MCF 10A (cell line): Measurements from ENCODE around the gene MBD1. TPM values are rescaled to one million over a fixed set of nuclear protein-coding genes. Genes with fewer than 3 reads are reported as not detected.
A peak's percentile ranks its signal among the peaks of the same experiment; 100 is the strongest.
"Not testable (repeated sequence)": the region's sequence is repeated elsewhere in the genome, so short reads cannot be mapped to it uniquely, and the experiment has no call there.

Experiments
- BruUV-seq: library from RNA; stranded (reverse); fragments of 400-500 nt; replicated peaks from 2 replicates; lab custom pipeline; 2021; lab: Mats Ljungman, UMichigan
- CTCF ChIA-PET: fragments of 300-600 bp; sonication (Branson Sonifier 250); formaldehyde crosslinking; extraction: SDS; loops from one replicate; lab custom pipeline; 2021; ENCODE audit warnings: antibody characterized with exemption, inconsistent platforms; lab: Yijun Ruan, JAX
- POLR2A ChIA-PET: fragments of 300-600, 350-650 bp; sonication (Branson Sonifier 250); formaldehyde crosslinking; extraction: SDS; loops from one replicate; lab custom pipeline; 2020; ENCODE audit warnings: antibody characterized with exemption, inconsistent platforms; lab: Yijun Ruan, JAX
- DNase-seq: peaks from one replicate; pipeline ENCODE4 v3.0.0-alpha.2; 2018; ENCODE audit not compliant: unreplicated experiment
- H3K27ac Mint-ChIP-seq: one replicate; pipeline ENCODE4 v1.8.0; 2022; ENCODE audit warnings: mild to moderate bottlenecking, low read depth, mixed read lengths; ENCODE audit not compliant: unreplicated experiment
- H3K27me3 Mint-ChIP-seq: one replicate; pipeline ENCODE4 v1.8.0; 2022; ENCODE audit warnings: mixed read lengths; ENCODE audit not compliant: insufficient read depth, unreplicated experiment
- H3K36me3 Mint-ChIP-seq: one replicate; pipeline ENCODE4 v1.8.0; 2022; ENCODE audit warnings: mild to moderate bottlenecking, moderate library complexity, mixed read lengths; ENCODE audit not compliant: insufficient read depth, unreplicated experiment
- H3K4me1 Mint-ChIP-seq: one replicate; pipeline ENCODE4 v1.8.0; 2022; ENCODE audit warnings: mixed read lengths; ENCODE audit not compliant: insufficient read depth, unreplicated experiment
- H3K4me3 Mint-ChIP-seq: one replicate; pipeline ENCODE4 v1.8.0; 2022; ENCODE audit warnings: mild to moderate bottlenecking, moderate library complexity, mixed read lengths; ENCODE audit not compliant: unreplicated experiment
- H3K9me3 Mint-ChIP-seq: one replicate; pipeline ENCODE4 v1.8.0; 2022; ENCODE audit warnings: mixed read lengths; ENCODE audit not compliant: unreplicated experiment
- intact Hi-C: fragments of 100-400 bp; cut with micrococcal nuclease; formaldehyde crosslinking; loops from 2 replicates; pipeline ENCODE4 v1.14.1; 2022
- total RNA-seq: library from RNA; stranded (reverse); gene quantifications from 2 replicates; pipeline ENCODE4 v1.2.3, GENCODE V29; 2022
- TF ChIP-seq, protein P1 (sequence below): fragments of 200-600 bp; IDR thresholded peaks from one replicate; pipeline ENCODE4 v1.8.0; 2022; ENCODE audit warnings: antibody characterized with exemption, mild to moderate bottlenecking; ENCODE audit not compliant: unreplicated experiment

Gene MBD1
- total RNA-seq, 1 experiment from 2014 or later: 203 TPM

DNA sequence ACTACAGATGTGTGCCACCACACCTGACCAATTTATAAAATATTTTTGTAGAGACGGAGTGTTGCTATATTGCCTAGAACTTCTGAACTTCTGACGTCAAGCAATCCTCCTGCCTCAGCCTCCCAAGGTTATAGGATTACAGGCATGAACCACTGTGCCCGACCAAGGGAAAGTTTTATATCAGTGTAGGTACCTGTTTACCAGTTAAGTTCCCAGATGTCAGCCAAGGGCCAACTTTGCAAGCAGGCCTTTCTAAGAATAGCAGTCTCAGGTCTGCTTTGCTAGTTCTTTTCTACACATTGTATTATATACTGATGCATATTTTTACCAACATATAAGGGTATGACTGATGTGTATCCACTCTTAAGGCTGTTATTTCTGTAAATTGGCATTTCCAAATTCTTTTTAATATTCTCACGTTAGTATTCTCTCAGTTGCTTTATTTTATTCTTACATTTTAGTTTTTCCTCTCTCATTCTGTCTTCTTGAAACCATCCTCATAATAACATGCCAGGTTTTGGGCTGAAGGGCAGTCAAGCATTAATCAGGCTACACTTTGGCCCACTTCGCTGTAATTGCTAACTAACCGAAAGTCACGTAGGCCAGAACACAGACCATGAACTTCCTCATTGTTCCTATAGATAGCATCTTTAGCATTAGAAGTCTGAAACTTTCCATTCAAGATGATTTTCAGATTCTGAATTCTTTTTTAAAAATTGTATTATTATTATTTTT, 31.1 kb upstream of the MBD1 start:
- no peak for DNase-seq
- no TSS peak for BruUV-seq
- H3K27ac Mint-ChIP-seq: no peak overlapping the region
- no peaks in the 10 kb centered on the region for H3K36me3 Mint-ChIP-seq
- H3K27me3 Mint-ChIP-seq: no peaks in the 10 kb centered on the region
- H3K9me3 Mint-ChIP-seq: no peaks in the 10 kb centered on the region
- ChIA-PET POLR2A (interaction anchor here (0.8 kb wide), 1 partner anchor 23 kb away, joined by 3 read pairs; no protein-coding TSS in a partner anchor), CTCF (no interaction called here)
- intact Hi-C loops: no loop called here
- H3K4me3 Mint-ChIP-seq: no peak overlapping the region
- peaks cover 12% of the 10 kb centered on the region for H3K4me1 Mint-ChIP-seq
- TF ChIP-seq, protein P1, sequence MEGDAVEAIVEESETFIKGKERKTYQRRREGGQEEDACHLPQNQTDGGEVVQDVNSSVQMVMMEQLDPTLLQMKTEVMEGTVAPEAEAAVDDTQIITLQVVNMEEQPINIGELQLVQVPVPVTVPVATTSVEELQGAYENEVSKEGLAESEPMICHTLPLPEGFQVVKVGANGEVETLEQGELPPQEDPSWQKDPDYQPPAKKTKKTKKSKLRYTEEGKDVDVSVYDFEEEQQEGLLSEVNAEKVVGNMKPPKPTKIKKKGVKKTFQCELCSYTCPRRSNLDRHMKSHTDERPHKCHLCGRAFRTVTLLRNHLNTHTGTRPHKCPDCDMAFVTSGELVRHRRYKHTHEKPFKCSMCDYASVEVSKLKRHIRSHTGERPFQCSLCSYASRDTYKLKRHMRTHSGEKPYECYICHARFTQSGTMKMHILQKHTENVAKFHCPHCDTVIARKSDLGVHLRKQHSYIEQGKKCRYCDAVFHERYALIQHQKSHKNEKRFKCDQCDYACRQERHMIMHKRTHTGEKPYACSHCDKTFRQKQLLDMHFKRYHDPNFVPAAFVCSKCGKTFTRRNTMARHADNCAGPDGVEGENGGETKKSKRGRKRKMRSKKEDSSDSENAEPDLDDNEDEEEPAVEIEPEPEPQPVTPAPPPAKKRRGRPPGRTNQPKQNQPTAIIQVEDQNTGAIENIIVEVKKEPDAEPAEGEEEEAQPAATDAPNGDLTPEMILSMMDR: no peak

DNA sequence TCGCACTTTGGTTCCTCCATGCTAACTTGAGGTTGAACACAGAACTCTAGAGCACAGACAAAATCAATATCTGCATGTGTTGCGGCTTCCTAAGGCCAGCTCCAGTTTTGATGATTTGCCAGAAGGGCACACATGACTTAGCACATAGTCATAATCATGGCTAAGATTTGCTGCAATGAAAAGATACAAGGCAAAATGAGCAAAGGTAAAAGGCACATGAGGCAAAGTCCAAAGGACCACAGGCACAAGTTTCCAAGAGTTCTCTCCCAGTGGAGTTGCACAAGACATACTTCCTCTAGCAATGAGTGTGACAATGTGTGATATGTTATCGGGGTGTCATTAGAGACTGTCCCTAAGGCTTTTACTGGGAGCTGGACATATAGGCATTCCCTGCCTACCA, 30.3 kb upstream of the MBD1 start:
- Mint-ChIP-seq H3K27ac (no peak overlapping the region), H3K4me1 (peaks cover 13% of the 10 kb centered on the region), H3K4me3 (no peak overlapping the region), H3K27me3 (no peaks in the 10 kb centered on the region), H3K9me3 (no peaks in the 10 kb centered on the region), H3K36me3 (no peaks in the 10 kb centered on the region)
- DNase-seq: no peak
- intact Hi-C loops: no loop called here
- no TSS peak for BruUV-seq
- TF ChIP-seq, protein P1: no peak
- ChIA-PET POLR2A (no interaction called here), CTCF (interaction anchor here (1.3 kb wide), 1 partner anchor 46 kb away, joined by 4 read pairs; no protein-coding TSS in a partner anchor)

DNA sequence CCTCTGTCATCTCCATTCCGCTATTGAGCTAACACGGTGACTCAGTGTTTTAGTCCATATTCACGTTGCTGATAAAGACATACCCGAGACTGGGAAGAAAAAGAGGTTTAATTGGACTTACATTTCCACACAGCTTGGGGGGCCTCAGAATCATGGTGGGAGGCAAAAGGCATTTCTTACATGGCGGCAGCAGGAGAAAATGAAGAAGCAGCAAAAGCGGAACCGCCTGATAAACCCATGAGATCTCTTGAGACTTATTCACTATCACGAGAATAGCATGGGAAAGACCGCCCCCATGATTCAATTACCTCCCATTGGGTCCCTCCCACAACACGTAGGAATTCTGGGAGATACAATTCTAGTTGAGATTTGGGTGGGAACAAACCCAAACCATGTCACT, 28.8 kb upstream of the MBD1 start:
- no TSS peak for BruUV-seq

DNA sequence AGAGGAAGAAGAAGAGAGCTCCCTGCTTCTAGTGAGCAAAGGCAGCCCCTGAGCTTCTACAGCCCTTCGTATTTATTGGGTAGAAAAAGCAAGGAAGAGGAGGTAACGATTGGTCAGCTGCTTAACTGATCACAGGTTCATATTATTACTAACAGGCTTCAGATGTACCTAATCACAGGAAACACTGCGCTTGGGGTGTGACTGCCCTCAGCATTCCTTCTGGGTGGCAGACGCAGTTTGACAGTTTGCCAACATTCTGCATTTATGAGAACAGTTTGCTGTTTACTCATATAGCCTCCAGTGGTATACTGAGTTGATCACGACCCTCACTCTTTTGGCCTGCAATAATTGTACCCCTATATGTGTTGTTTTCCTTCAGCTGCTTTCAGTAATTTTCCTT, 27.5 kb upstream of the MBD1 start:
- Mint-ChIP-seq H3K4me1 (peaks cover 13% of the 10 kb centered on the region), H3K4me3 (peak overlapping the region; percentile 88), H3K27ac (peak overlapping the region; percentile 94)
- BruUV-seq, H3K36me3 Mint-ChIP-seq, H3K9me3 Mint-ChIP-seq, H3K27me3 Mint-ChIP-seq: not testable (repeated sequence)
- ChIA-PET CTCF (interaction anchor here (0.7 to 2.0 kb wide), 3 partner anchors 48 to 155 kb away, joined by 3 to 16 read pairs (median 3); no protein-coding TSS in a partner anchor), POLR2A (interaction anchor here (0.8 to 3.6 kb wide), 9 partner anchors 15 to 822 kb away, joined by 3 to 36 read pairs (median 8); partner anchors contain the start of genes C18orf32 and MBD1)
- intact Hi-C loops: loop anchor here (1.0 to 5.0 kb wide), 2 partner anchors 22 to 48 kb away; partner anchors contain the start of gene CXXC1
- peak; percentile 69 for DNase-seq

More for the DNA sequence above, 28.8 kb upstream of the MBD1 start:
- TF ChIP-seq, protein P1: no peak
- ChIA-PET CTCF (interaction anchor here (1.1 to 2.0 kb wide), 2 partner anchors 47 to 154 kb away, joined by 3 to 16 read pairs; no protein-coding TSS in a partner anchor), POLR2A (interaction anchor here (0.6 to 3.6 kb wide), 2 partner anchors 21 to 65 kb away, joined by 4 to 36 read pairs; no protein-coding TSS in a partner anchor)
- no peak overlapping the region for H3K4me3 Mint-ChIP-seq
- intact Hi-C loops: no loop called here
- H3K27me3 Mint-ChIP-seq: no peaks in the 10 kb centered on the region
- H3K27ac Mint-ChIP-seq: peak overlapping the region; percentile 49
- DNase-seq: no peak
- H3K9me3 Mint-ChIP-seq: no peaks in the 10 kb centered on the region
- H3K4me1 Mint-ChIP-seq: peaks cover 13% of the 10 kb centered on the region
- H3K36me3 Mint-ChIP-seq: no peaks in the 10 kb centered on the region
